HCT116 (cell line): Measurements from ENCODE around the gene POFUT1. TPM values are rescaled to one million over a fixed set of nuclear protein-coding genes. Genes with fewer than 3 reads are reported as not detected.

ENCODE experiments used
- ATAC-seq: fragments of 200-7000 bp; cut with Tn5 transposase; 2 replicates; pipeline ENCODE4 v1.9.1; 2020; ENCODE audit warnings: mild to moderate bottlenecking, moderate library complexity
- BruUV-seq: library from RNA; stranded (reverse); fragments of 400-500 nt; replicated peaks from 2 replicates; lab custom pipeline; 2021; lab: Mats Ljungman, UMichigan
- CTCF ChIA-PET: fragments of 300-600 bp; sonication (Branson Sonifier 250); formaldehyde crosslinking; loops from one replicate; lab custom pipeline; 2021; ENCODE audit warnings: antibody characterized with exemption; lab: Charles Lee
- POLR2A ChIA-PET: fragments of 300-600, 350-600 bp; sonication (Branson Sonifier 250); formaldehyde crosslinking; loops from one replicate; lab custom pipeline; 2021; ENCODE audit warnings: antibody characterized with exemption; lab: Charles Lee
- RAD21 ChIA-PET, 2 experiments: fragments of 300-600 bp; sonication (Branson Sonifier 250); formaldehyde crosslinking; loops; one replicate each; lab custom pipeline; 2023; ENCODE audit warnings: low total read pairs in 2 of 2; ENCODE audit not compliant: uncharacterized antibody in 2 of 2, unreplicated experiment in 2 of 2, low non-redundant PET in 1 of 2; lab: Charles Lee
- DNase-seq: peaks from one replicate; pipeline ENCODE4 v3.0.0-alpha.2; 2010; ENCODE audit warnings: low read depth, low spot score
- H2AFZ ChIP-seq: fragments of 200-600 bp; shearing (Covaris generic), sonication (generic); 2 replicates; pipeline ENCODE4 v1.6.1; 2017; ENCODE audit warnings: low read depth, mixed run types, mixed read lengths, antibody characterized with exemption, low read length; ENCODE audit not compliant: poor library complexity, severe bottlenecking
- H3K27ac ChIP-seq: 2 replicates; pipeline ENCODE4 v1.5.1; 2012; ENCODE audit warnings: low read depth, low read length
- H3K27me3 ChIP-seq: fragments of 200-600 bp; sonication (generic); 2 replicates; pipeline ENCODE4 v1.6.1; 2016; ENCODE audit warnings: mixed run types, low read length, mixed read lengths; ENCODE audit not compliant: insufficient read depth
- H3K36me3 ChIP-seq, 2 experiments: fragments of 200-500 bp in 1 of 2; fragments of 200-600 bp in 1 of 2; sonication (Bioruptor generic) in 1 of 2; sonication (generic) in 1 of 2; 2 replicates each; pipeline versions ENCODE4 v1.5.1 to v1.6.1; 2014 to 2016; ENCODE audit warnings: low read length in 2 of 2, inconsistent platforms in 1 of 2, mixed read lengths in 1 of 2, mixed run types in 1 of 2; ENCODE audit not compliant: insufficient read depth in 2 of 2, control insufficient read depth in 1 of 2
- H3K4me1 ChIP-seq, 2 experiments: fragments of 200-600 bp in 1 of 2; sonication (generic) in 1 of 2; 2 replicates each; pipeline versions ENCODE4 v1.5.1 to v1.6.1; 2012 to 2017; ENCODE audit warnings: low read length in 2 of 2, inconsistent platforms in 1 of 2, mild to moderate bottlenecking in 1 of 2, mixed read lengths in 1 of 2, mixed run types in 1 of 2, moderate library complexity in 1 of 2; ENCODE audit not compliant: insufficient read depth in 2 of 2, control insufficient read depth in 1 of 2
- H3K4me2 ChIP-seq: fragments of 200-600 bp; sonication (generic); 2 replicates; pipeline ENCODE4 v1.6.1; 2017; ENCODE audit warnings: mixed run types, low read length, mixed read lengths
- H3K4me3 ChIP-seq, 2 experiments: fragments of 200-600 bp in 1 of 2; sonication (generic) in 1 of 2; replicated peaks in 1 of 2; 2 replicates each; pipeline ENCODE4 v1.5.1; 2011 to 2016; ENCODE audit warnings: low read length in 2 of 2, control low read depth in 1 of 2, low read depth in 1 of 2, mild to moderate bottlenecking in 1 of 2, mixed read lengths in 1 of 2, mixed run types in 1 of 2
- H3K79me2 ChIP-seq: fragments of 200-600 bp; sonication (generic); 2 replicates; pipeline ENCODE4 v1.6.1; 2017; ENCODE audit warnings: mild to moderate bottlenecking, mixed run types, low read length, moderate library complexity, mixed read lengths; ENCODE audit not compliant: insufficient read depth
- H3K9ac ChIP-seq: fragments of 200-600 bp; sonication (generic); 2 replicates; pipeline ENCODE4 v1.6.1; 2016; ENCODE audit warnings: low read length, mixed read lengths
- H3K9me2 ChIP-seq: fragments of 200-600 bp; sonication (generic), shearing (Covaris generic); 2 replicates; pipeline ENCODE4 v1.6.1; 2017; ENCODE audit warnings: mixed run types, mild to moderate bottlenecking, moderate library complexity; ENCODE audit not compliant: insufficient read depth
- H3K9me3 ChIP-seq, 2 experiments: fragments of 200-500 bp in 1 of 2; fragments of 200-600 bp in 1 of 2; sonication (Bioruptor generic) in 1 of 2; sonication (generic) in 1 of 2; 2 replicates each; pipeline ENCODE4 v1.6.1; 2014 to 2017; ENCODE audit warnings: low read length in 2 of 2, mixed read lengths in 2 of 2, inconsistent platforms in 1 of 2, low read depth in 1 of 2, mild to moderate bottlenecking in 1 of 2, mixed run types in 1 of 2, moderate library complexity in 1 of 2; ENCODE audit not compliant: control insufficient read depth in 1 of 2, insufficient read depth in 1 of 2
- H4K20me1 ChIP-seq: fragments of 200-600 bp; sonication (generic), shearing (Covaris generic); 2 replicates; pipeline ENCODE4 v1.6.1; 2017; ENCODE audit warnings: mixed run types, mild to moderate bottlenecking, moderate library complexity; ENCODE audit not compliant: insufficient read depth
- CTCF ChIP-seq, 3 experiments: fragments of 200-600 bp in 1 of 3; sonication (generic) in 1 of 3; IDR thresholded peaks in 2 of 3; conservative IDR thresholded peaks in 1 of 3; 2 replicates each; pipeline ENCODE4 v1.5.1; 2012 to 2017; ENCODE audit warnings: low read depth in 2 of 3, low read length in 2 of 3, antibody characterized with exemption in 1 of 3, borderline replicate concordance in 1 of 3, control low read depth in 1 of 3, mild to moderate bottlenecking in 1 of 3, mixed read lengths in 1 of 3, mixed run types in 1 of 3, moderate library complexity in 1 of 3; ENCODE audit not compliant: insufficient read depth in 1 of 3
- EGR1 ChIP-seq: IDR thresholded peaks from 2 replicates; pipeline ENCODE4 v1.6.1; 2012; ENCODE audit warnings: low read depth
- EZH2phosphoT487 ChIP-seq: fragments of 200-600 bp; IDR thresholded peaks from 2 replicates; pipeline ENCODE4 v1.6.1; 2018; ENCODE audit warnings: antibody characterized with exemption, borderline replicate concordance
- POLR2A ChIP-seq: IDR thresholded peaks from 2 replicates; pipeline ENCODE4 v1.7.0; 2011; ENCODE audit warnings: borderline replicate concordance; ENCODE audit not compliant: insufficient read depth, insufficient read length; ENCODE audit errors: extremely low read depth
- RAD21 ChIP-seq: IDR thresholded peaks from 2 replicates; pipeline ENCODE4 v1.6.1; 2012; ENCODE audit warnings: low read depth, mild to moderate bottlenecking
- SRF ChIP-seq: IDR thresholded peaks from 2 replicates; pipeline ENCODE4 v1.6.1; 2012; ENCODE audit warnings: low read depth
- TCF7L2 ChIP-seq: IDR thresholded peaks from 2 replicates; pipeline ENCODE4 v1.7.0; 2011; ENCODE audit warnings: borderline replicate concordance, inconsistent platforms; ENCODE audit not compliant: insufficient read depth, insufficient read length; ENCODE audit errors: extremely low read depth
- intact Hi-C: fragments of 100-400 bp; cut with micrococcal nuclease; formaldehyde crosslinking; loops from 2 replicates; pipeline ENCODE4 v1.10.0; 2022
- total RNA-seq: library from RNA; stranded (reverse); gene quantifications from one replicate; pipeline ENCODE4 v1.2.1, GENCODE V29; 2021; ENCODE audit not compliant: unreplicated experiment
- TF ChIP-seq, protein P1 (sequence below): IDR thresholded peaks from 2 replicates; pipeline ENCODE4 v1.6.1; 2012; ENCODE audit warnings: low read depth
- TF ChIP-seq, protein P2 (sequence below): IDR thresholded peaks from 2 replicates; pipeline ENCODE4 v1.6.1; 2012

The POFUT1 gene
- total RNA-seq, 1 experiment from 2014 or later = 34.5 TPM

DNA sequence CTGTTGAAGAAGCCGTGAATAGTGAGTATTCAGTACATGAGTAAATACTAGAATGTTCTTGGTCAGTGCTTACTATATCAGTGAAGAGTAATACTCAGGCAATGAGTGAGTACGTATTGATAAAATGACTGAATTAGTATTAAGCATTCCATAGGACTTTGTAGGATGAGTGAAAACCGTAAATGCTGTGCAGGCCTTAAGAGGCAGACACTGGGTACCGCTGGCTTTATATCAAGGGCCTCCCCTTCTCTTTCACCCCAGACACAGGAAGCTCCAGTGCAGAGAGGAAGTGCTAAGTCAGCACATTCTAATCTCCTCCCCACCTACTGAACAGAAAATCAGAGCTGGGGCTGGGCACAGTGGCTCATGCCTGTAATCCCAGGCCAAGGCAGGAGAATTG is 24.2 kb downstream of the POFUT1 start:
- H4K20me1 ChIP-seq = no peaks in the 10 kb centered on the region
- no peak overlapping the region for H3K4me3 ChIP-seq
- no peaks in the 10 kb centered on the region for H3K9me2 ChIP-seq
- TF ChIP-seq, protein P1, sequence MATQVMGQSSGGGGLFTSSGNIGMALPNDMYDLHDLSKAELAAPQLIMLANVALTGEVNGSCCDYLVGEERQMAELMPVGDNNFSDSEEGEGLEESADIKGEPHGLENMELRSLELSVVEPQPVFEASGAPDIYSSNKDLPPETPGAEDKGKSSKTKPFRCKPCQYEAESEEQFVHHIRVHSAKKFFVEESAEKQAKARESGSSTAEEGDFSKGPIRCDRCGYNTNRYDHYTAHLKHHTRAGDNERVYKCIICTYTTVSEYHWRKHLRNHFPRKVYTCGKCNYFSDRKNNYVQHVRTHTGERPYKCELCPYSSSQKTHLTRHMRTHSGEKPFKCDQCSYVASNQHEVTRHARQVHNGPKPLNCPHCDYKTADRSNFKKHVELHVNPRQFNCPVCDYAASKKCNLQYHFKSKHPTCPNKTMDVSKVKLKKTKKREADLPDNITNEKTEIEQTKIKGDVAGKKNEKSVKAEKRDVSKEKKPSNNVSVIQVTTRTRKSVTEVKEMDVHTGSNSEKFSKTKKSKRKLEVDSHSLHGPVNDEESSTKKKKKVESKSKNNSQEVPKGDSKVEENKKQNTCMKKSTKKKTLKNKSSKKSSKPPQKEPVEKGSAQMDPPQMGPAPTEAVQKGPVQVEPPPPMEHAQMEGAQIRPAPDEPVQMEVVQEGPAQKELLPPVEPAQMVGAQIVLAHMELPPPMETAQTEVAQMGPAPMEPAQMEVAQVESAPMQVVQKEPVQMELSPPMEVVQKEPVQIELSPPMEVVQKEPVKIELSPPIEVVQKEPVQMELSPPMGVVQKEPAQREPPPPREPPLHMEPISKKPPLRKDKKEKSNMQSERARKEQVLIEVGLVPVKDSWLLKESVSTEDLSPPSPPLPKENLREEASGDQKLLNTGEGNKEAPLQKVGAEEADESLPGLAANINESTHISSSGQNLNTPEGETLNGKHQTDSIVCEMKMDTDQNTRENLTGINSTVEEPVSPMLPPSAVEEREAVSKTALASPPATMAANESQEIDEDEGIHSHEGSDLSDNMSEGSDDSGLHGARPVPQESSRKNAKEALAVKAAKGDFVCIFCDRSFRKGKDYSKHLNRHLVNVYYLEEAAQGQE = no peak
- TF ChIP-seq, protein P2, sequence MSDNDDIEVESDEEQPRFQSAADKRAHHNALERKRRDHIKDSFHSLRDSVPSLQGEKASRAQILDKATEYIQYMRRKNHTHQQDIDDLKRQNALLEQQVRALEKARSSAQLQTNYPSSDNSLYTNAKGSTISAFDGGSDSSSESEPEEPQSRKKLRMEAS = no peak
- no peak for TF ChIP-seq SRF
- no peak for TF ChIP-seq TCF7L2
- no peak for TF ChIP-seq EGR1
- TF ChIP-seq CTCF (IDR thresholded peaks at IDR 0.05 in 2 of 3, conservative IDR thresholded peaks at IDR 0.05 in 1 of 3; ENCODE audit: borderline replicate concordance in 1 of 3, insufficient read depth in 1 of 3, low read depth in 2 of 3, low read length in 2 of 3) = no peak
- TF ChIP-seq EZH2phosphoT487 = no peak
- TF ChIP-seq RAD21 = no peak
- TF ChIP-seq POLR2A = no peak
- TF ChIP-seq, all 23 proteins: peak for 0
- Histone ChIP-seq H3K9me3 (no peaks in the 10 kb centered on the region), H3K4me2 (no peak overlapping the region), H3K9ac (no peak overlapping the region), H3K36me3 (peaks cover 28 to 29% of the 10 kb centered on the region in 2 experiments), H3K4me1 (no peaks in the 10 kb centered on the region), H3K27ac (no peak overlapping the region), H2AFZ (no peak overlapping the region), H3K27me3 (no peaks in the 10 kb centered on the region), H3K79me2 (no peaks in the 10 kb centered on the region)
- ChIA-PET CTCF (no interaction called here), POLR2A (no interaction called here), RAD21 (interaction anchor here in 1 of 2 experiments (0.6 kb wide), 1 partner anchor 305 kb away, joined by 3 read pairs; no protein-coding TSS in a partner anchor)
- intact Hi-C loops = no loop called here
- no TSS peak for BruUV-seq
- no peak for ATAC-seq
- DNase-seq = no peak
